DOHH2 (cell line): ENCODE data around the gene PFKL.

Experiments used
- H3F3A ChIP-seq: fragments of 200-600 bp; sonication (generic), shearing (Covaris generic); 2 replicates; pipeline ENCODE4 v1.6.0; 2016; ENCODE audit warnings: antibody characterized with exemption, mild to moderate bottlenecking; ENCODE audit not compliant: control insufficient read depth, insufficient read depth
- H3K27ac ChIP-seq: fragments of 200-600 bp; sonication (generic); 2 replicates; pipeline ENCODE4 v1.5.1; 2014; ENCODE audit warnings: low read depth, mild to moderate bottlenecking, low read length, moderate library complexity
- H3K27me3 ChIP-seq: fragments of 200-600 bp; sonication (generic); 2 replicates; pipeline ENCODE4 v1.6.1; 2014; ENCODE audit warnings: mild to moderate bottlenecking, low read length, mixed read lengths; ENCODE audit not compliant: control insufficient read depth
- H3K36me3 ChIP-seq: fragments of 200-600 bp; sonication (generic); 2 replicates; pipeline ENCODE4 v1.6.1; 2014; ENCODE audit warnings: mild to moderate bottlenecking, low read length, moderate library complexity, mixed read lengths; ENCODE audit not compliant: control insufficient read depth
- H3K4me1 ChIP-seq: fragments of 200-600 bp; sonication (generic); 2 replicates; pipeline ENCODE4 v1.6.1; 2014; ENCODE audit warnings: mild to moderate bottlenecking, low read length, mixed read lengths; ENCODE audit not compliant: control insufficient read depth
- H3K4me2 ChIP-seq: fragments of 200-600 bp; sonication (generic); 2 replicates; pipeline ENCODE4 v1.6.0; 2014; ENCODE audit warnings: mild to moderate bottlenecking, low read length, moderate library complexity
- H3K4me3 ChIP-seq: fragments of 200-600 bp; sonication (generic); 2 replicates; pipeline ENCODE4 v1.5.1; 2014; ENCODE audit warnings: mild to moderate bottlenecking, low read length, mixed read lengths
- H3K79me2 ChIP-seq: fragments of 200-600 bp; sonication (generic); 2 replicates; pipeline ENCODE4 v1.6.1; 2014; ENCODE audit warnings: mild to moderate bottlenecking, low read length, mixed read lengths; ENCODE audit not compliant: control insufficient read depth
- H3K9me2 ChIP-seq: fragments of 200-600 bp; sonication (generic); replicated peaks from 2 replicates; pipeline ENCODE4 v1.6.1; 2014; ENCODE audit warnings: mild to moderate bottlenecking, low read length, mixed read lengths; ENCODE audit not compliant: control insufficient read depth
- H3K9me3 ChIP-seq: fragments of 200-600 bp; sonication (generic); 2 replicates; pipeline ENCODE4 v1.6.1; 2014; ENCODE audit warnings: antibody characterized with exemption, low read length, mixed read lengths; ENCODE audit not compliant: control insufficient read depth, insufficient read depth
- H4K20me1 ChIP-seq: fragments of 200-600 bp; sonication (generic); 2 replicates; pipeline ENCODE4 v1.6.0; 2014; ENCODE audit warnings: low read depth, mild to moderate bottlenecking, antibody characterized with exemption, low read length, moderate library complexity; ENCODE audit not compliant: control insufficient read depth, insufficient read depth
- CTCF ChIP-seq: fragments of 200-600 bp; sonication (generic); IDR thresholded peaks from one replicate; pipeline ENCODE4 v1.5.1; 2014; ENCODE audit warnings: antibody characterized with exemption, mild to moderate bottlenecking, low read depth, low read length; ENCODE audit not compliant: poor library complexity, severe bottlenecking
- EZH2phosphoT487 ChIP-seq: fragments of 200-600 bp; sonication (generic); IDR thresholded peaks from 2 replicates; pipeline ENCODE4 v1.6.1; 2017; ENCODE audit warnings: borderline replicate concordance, mild to moderate bottlenecking, antibody characterized with exemption, low read length, moderate library complexity, mixed read lengths

Gene PFKL

GRCh38 chr21:44272284-44272858 lies 27.5 kb upstream of the PFKL start:
- no peak overlapping the region for H3K4me3 ChIP-seq
- no peak overlapping the region for H3K27ac ChIP-seq
- TF ChIP-seq EZH2phosphoT487 (no peak), CTCF (no peak)
- no peaks in the 10 kb centered on the region for H3K9me3 ChIP-seq
- H3K79me2 ChIP-seq, result no peaks in the 10 kb centered on the region
- H3K4me1 ChIP-seq, result no peaks in the 10 kb centered on the region
- H4K20me1 ChIP-seq, result no peaks in the 10 kb centered on the region
- peaks cover 12% of the 10 kb centered on the region for H3K27me3 ChIP-seq
- H3K4me2 ChIP-seq, result no peak overlapping the region
- no peaks in the 10 kb centered on the region for H3K9me2 ChIP-seq
- no peaks in the 10 kb centered on the region for H3K36me3 ChIP-seq
- no peaks in the 10 kb centered on the region for H3F3A ChIP-seq

- H3K27ac ChIP-seq, result no peak overlapping the region
- H3K9me2 ChIP-seq, result no peaks in the 10 kb centered on the region
- H3K36me3 ChIP-seq, result no peaks in the 10 kb centered on the region
- no peaks in the 10 kb centered on the region for H3F3A ChIP-seq
- H3K4me3 ChIP-seq, result no peak overlapping the region
- H3K27me3 ChIP-seq, result peaks cover 12% of the 10 kb centered on the region
- TF ChIP-seq CTCF (no peak), EZH2phosphoT487 (no peak)
- H3K9me3 ChIP-seq, result no peaks in the 10 kb centered on the region
- no peak overlapping the region for H3K4me2 ChIP-seq
- no peaks in the 10 kb centered on the region for H3K79me2 ChIP-seq
- H3K4me1 ChIP-seq, result no peaks in the 10 kb centered on the region
- H4K20me1 ChIP-seq, result no peaks in the 10 kb centered on the region
These were observed 26.8 kb upstream of the PFKL start for GRCh38 chr21:44273046-44273445.

- TF ChIP-seq CTCF (no peak), EZH2phosphoT487 (no peak)
- no peaks in the 10 kb centered on the region for H4K20me1 ChIP-seq
- no peak overlapping the region for H3K4me3 ChIP-seq
- H3K4me1 ChIP-seq, result peaks cover 5% of the 10 kb centered on the region; the same call in 1 of the 2 replicates
- H3F3A ChIP-seq, result no peaks in the 10 kb centered on the region
- H3K36me3 ChIP-seq, result no peaks in the 10 kb centered on the region
- no peaks in the 10 kb centered on the region for H3K9me2 ChIP-seq
- no peaks in the 10 kb centered on the region for H3K9me3 ChIP-seq
- H3K27me3 ChIP-seq, result peaks cover 12% of the 10 kb centered on the region
- no peak overlapping the region for H3K4me2 ChIP-seq
- H3K27ac ChIP-seq, result no peak overlapping the region
- H3K79me2 ChIP-seq, result no peaks in the 10 kb centered on the region
These were observed 24.8 kb upstream of the PFKL start for GRCh38 chr21:44275041-44275440.
